ENCODE results near the gene PLEKHM3. TPM values are rescaled to one million over a fixed set of nuclear protein-coding genes. Genes with fewer than 3 reads are reported as not detected.
"Not testable (repeated sequence)": the region's sequence is repeated elsewhere in the genome, so short reads cannot be mapped to it uniquely, and the experiment has no call there.

The PLEKHM3 gene
- total and polyA plus RNA-seq, 2 of the 13 experiments (the other 11 are each of a cell fraction or from before 2014, with no cell fraction given): 4.5 to 4.7 TPM

GRCh38 chr2:207811658-207812057 lies 213.7 kb downstream of the PLEKHM3 start (continued):
- TF ChIP-seq ZBTB4 (CRISPR knock-in tag; IDR thresholded peaks at IDR 0.05; ENCODE audit: borderline replicate concordance): peak; percentile 82; the same call in 1 of the 2 replicates
- TF ChIP-seq ZNF704 (CRISPR knock-in tag; IDR thresholded peaks at IDR 0.05; ENCODE audit: borderline replicate concordance): 0 out of 2 replicates have a peak, but pooled peaks have one; percentile 41
- TF ChIP-seq THRA (CRISPR knock-in tag; IDR thresholded peaks at IDR 0.05; ENCODE audit: borderline replicate concordance): peak; percentile 76; the same call in 1 of the 2 replicates
- TF ChIP-seq ZNF563 (CRISPR knock-in tag; IDR thresholded peaks at IDR 0.05): 0 out of 2 replicates have a peak, but pooled peaks have one; percentile 29
- TF ChIP-seq THAP7 (CRISPR knock-in tag; IDR thresholded peaks at IDR 0.05): 0 out of 2 replicates have a peak, but pooled peaks have one; percentile 16
- TF ChIP-seq MTA1 (CRISPR knock-in tag; IDR thresholded peaks at IDR 0.05; ENCODE audit: borderline replicate concordance): peak; percentile 7; the same call in 1 of the 2 replicates
- TF ChIP-seq SKIL (CRISPR knock-in tag; IDR thresholded peaks at IDR 0.05; ENCODE audit: borderline replicate concordance): 0 out of 2 replicates have a peak, but pooled peaks have one; percentile 20
- peak; percentile 59 for TF ChIP-seq SKI (IDR thresholded peaks at IDR 0.05; ENCODE audit: partially characterized antibody)
- TF ChIP-seq ZNF501 (CRISPR knock-in tag; IDR thresholded peaks at IDR 0.05): peak; percentile 71; the same call in 1 of the 2 replicates
- 0 out of 2 replicates have a peak, but pooled peaks have one; percentile 48 for TF ChIP-seq ZMYM3 (CRISPR knock-in tag; IDR thresholded peaks at IDR 0.05)
- peak; percentile 72; the same call in 1 of the 2 replicates for TF ChIP-seq FOSL1 (CRISPR knock-in tag; IDR thresholded peaks at IDR 0.05; ENCODE audit: borderline replicate concordance)
- 0 out of 2 replicates have a peak, but pooled peaks have one; percentile 28 for TF ChIP-seq ZNF574 (CRISPR knock-in tag; IDR thresholded peaks at IDR 0.05)
- TF ChIP-seq NR2F6 (IDR thresholded peaks at IDR 0.05): peak; percentile 79
- TF ChIP-seq NR2F6 (CRISPR knock-in tag; IDR thresholded peaks at IDR 0.05): peak; percentile 92
- TF ChIP-seq TCF12 (IDR thresholded peaks at IDR 0.05): not testable (repeated sequence)
- TF ChIP-seq TCF12 (CRISPR knock-in tag; IDR thresholded peaks at IDR 0.05): peak; percentile 58; the same call in 1 of the 2 replicates

All from HepG2 (cell line).